Hematopoietic multipotent progenitor cell treated with erythropoietin and hydrocortisone succinate and interleukin-3 and kit ligand, for 17 days (in vitro differentiated cells): ENCODE measurements around the gene TAS2R3.

ENCODE experiments used
- DNase-seq: peaks from one replicate; pipeline ENCODE4 v3.0.0-alpha.2; 2015; ENCODE audit warnings: low spot score

The TAS2R3 gene

DNA sequence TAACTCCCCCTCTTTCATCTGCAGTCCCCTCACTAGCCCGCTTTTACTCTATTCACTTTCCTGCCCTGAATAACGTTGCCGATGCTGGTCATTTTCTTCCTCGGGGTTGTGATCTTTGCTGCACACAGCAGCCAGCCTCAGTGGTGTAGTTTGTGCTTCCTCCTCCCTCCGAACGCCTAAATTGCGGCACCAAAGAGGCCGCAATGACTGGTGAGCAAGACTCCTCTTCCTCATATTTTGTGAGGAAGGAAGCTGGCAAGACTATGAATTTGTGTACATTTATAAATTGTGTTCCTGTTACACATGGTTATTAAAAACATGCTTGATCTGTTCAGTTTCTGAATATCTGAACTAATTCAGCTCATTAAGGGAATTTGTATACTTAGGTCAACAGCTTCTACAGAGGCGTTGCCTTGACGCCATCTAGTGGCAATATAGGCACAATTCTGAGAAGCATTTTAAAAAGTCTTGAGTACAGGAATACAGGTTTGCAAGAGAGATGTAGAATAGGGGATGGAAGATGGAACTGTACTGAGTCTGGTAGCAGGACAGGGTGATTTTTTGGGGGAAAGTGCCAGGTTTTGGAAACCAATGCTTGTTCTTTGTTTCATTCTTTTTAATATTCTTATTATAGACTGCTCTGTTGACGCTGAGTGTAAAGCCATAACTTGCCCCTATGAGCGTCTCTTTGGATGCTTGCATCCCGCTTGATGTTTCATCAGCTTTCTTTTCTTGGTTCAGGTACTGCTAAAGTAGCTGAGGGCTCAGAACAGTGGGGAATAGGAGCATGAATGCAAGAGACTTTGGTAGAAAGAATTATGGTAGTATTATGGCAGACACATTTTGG, 22.0 kb downstream of the TAS2R3 start:
- DNase-seq, result peak; percentile 52

DNA sequence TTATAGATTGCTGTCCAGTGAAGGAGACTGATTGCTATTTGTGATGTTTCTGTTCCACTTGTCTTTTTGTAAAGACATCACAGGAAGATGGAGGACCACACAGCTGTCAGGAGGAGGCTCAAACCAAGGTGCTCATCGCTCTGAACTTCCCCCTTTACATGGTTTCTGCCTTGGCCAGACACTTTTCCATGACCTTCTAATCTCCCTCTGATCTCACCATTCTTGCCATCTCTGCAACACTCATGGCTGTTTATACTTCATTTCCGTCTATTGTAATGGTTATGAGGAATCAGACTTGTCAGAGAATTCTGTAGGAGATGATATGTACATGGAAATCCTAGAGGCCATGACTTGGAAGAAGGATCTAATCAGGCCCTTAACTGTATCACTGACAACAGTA, 24.4 kb downstream of the TAS2R3 start:
- no peak for DNase-seq

DNA sequence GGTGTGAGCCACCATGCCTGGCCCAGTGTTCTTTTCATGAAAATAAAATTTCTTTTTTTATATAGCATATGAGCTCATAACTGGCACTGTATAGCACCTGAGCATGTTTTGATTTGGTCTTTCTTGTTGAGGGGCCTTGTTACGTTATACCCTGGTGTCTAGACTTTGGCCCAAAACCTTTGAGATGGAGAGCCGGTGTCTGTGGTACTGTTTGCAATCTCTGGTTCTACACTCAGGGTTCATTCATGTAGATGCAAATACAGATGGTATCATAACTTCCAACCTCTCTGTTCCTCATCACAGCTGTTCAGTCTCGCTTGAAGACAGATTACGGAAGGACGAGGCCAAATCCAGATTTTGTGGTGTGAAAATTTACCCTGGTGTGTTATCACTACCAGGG, 26.0 kb downstream of the TAS2R3 start, which contains the start of gene TAS2R5:
Gene TAS2R5 (plus strand): TSS at position 301 of the 400 bp plus-strand sequence. CDS start 145 bp downstream, outside the sequence.
- DNase-seq, result no peak

DNA sequence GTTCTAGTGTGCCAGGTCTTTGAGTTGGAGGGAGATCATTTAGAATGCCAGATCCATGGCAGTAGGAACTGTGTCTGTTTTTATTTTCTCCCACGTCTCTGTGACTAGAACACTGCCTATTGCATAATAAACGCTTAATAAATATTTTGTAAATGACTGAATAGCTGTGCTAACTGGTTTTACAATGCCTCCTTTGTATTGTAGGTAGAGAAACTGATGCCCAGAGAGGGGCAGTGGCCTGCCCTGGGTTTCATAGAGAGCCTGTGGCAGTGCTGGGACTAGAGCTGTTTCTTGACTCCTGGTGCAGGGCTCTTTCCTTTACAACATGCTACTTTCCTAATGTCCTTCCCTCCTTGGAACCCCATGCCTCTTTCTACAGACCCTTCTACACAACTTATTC, 28.6 kb downstream of the TAS2R3 start:
- no peak for DNase-seq
